OCI-LY3 (cell line): ENCODE results near the gene LYRM1.

Experiments used
- H2AFZ ChIP-seq: fragments of 200-600, 300-600 bp; shearing (Covaris generic); 2 replicates; pipeline ENCODE4 v1.6.0; 2014; ENCODE audit warnings: antibody characterized with exemption, low read depth, low read length
- H3K27ac ChIP-seq: fragments of 200-600, 300-600 bp; sonication (generic); 2 replicates; pipeline ENCODE4 v1.5.1; 2014; ENCODE audit warnings: mild to moderate bottlenecking, low read length, moderate library complexity, mixed read lengths
- H3K27me3 ChIP-seq: fragments of 200-600, 300-600 bp; sonication (generic); 2 replicates; pipeline ENCODE4 v1.6.1; 2014; ENCODE audit warnings: low read depth, low read length, mixed read lengths
- H3K36me3 ChIP-seq: fragments of 200-600, 300-600 bp; sonication (generic); replicated peaks from 2 replicates; pipeline ENCODE3; 2014; ENCODE audit warnings: low read depth, low read length, mixed read lengths
- H3K4me1 ChIP-seq: fragments of 300-600, 200-600 bp; sonication (generic); 2 replicates; pipeline ENCODE4 v1.6.1; 2014; ENCODE audit warnings: low read length, mixed read lengths
- H3K4me2 ChIP-seq: fragments of 200-600, 300-600 bp; sonication (generic); 2 replicates; pipeline ENCODE4 v1.6.1; 2014; ENCODE audit warnings: low read length, mixed read lengths
- H3K4me3 ChIP-seq: fragments of 300-600, 200-600 bp; sonication (generic); 2 replicates; pipeline ENCODE4 v1.5.1; 2014; ENCODE audit warnings: antibody characterized with exemption, mild to moderate bottlenecking, low read length, moderate library complexity
- H3K79me2 ChIP-seq: fragments of 300-600, 200-600 bp; shearing (Covaris generic); 2 replicates; pipeline ENCODE4 v1.6.1; 2014; ENCODE audit warnings: mild to moderate bottlenecking, low read length, mixed read lengths
- H3K9ac ChIP-seq: fragments of 300-600, 200-600 bp; shearing (Covaris generic); 2 replicates; pipeline ENCODE4 v1.6.0; 2014; ENCODE audit warnings: mild to moderate bottlenecking, low read length, moderate library complexity
- H3K9me3 ChIP-seq: fragments of 200-600, 300-600 bp; shearing (Covaris generic); 2 replicates; pipeline ENCODE4 v1.6.1; 2014; ENCODE audit warnings: low read length, mixed read lengths; ENCODE audit not compliant: insufficient read depth
- H4K20me1 ChIP-seq: fragments of 200-600, 300-600 bp; sonication (generic); 2 replicates; pipeline ENCODE4 v1.6.1; 2016; ENCODE audit warnings: low read length, mixed read lengths; ENCODE audit not compliant: insufficient read depth
- EZH2phosphoT487 ChIP-seq: fragments of 200-600 bp; shearing (Covaris generic); IDR thresholded peaks from 2 replicates; pipeline ENCODE4 v1.6.1; 2018; ENCODE audit warnings: antibody characterized with exemption, mixed run types, low read depth
- TF ChIP-seq, protein P1 (sequence below): fragments of 200-600, 300-600 bp; sonication (generic); IDR thresholded peaks from 2 replicates; pipeline ENCODE4 v1.5.1; 2014; ENCODE audit warnings: antibody characterized with exemption, low read length, low read depth

The LYRM1 gene

DNA sequence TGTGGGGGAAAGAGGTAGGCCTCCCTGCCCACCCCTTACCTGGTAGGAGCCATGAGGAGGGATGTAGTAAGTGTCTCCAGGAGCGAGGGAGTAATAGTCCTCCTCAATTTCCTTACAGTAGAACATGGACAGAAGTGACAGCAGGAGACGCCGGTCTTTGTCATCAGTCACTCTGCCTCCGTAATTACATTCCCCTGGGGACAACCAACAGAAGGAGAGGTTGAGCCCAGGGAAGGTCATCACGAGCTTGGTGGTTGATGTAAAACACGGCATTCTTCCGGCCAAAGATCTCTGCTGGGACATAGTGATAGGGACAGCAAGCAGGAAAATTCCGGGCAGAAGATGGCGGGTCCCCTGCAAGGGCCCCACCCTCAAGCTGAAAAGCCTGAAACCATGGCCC, 47.9 kb downstream of the LYRM1 start:
- H3K36me3 ChIP-seq, result no peaks in the 10 kb centered on the region
- H3K9ac ChIP-seq, result no peak overlapping the region
- H3K4me3 ChIP-seq, result no peak overlapping the region
- H2AFZ ChIP-seq, result no peak overlapping the region
- no peak overlapping the region for H3K4me2 ChIP-seq
- no peaks in the 10 kb centered on the region for H3K79me2 ChIP-seq
- H3K27me3 ChIP-seq, result peaks cover 7% of the 10 kb centered on the region
- no peak overlapping the region for H3K27ac ChIP-seq
- H3K4me1 ChIP-seq, result peaks cover 2% of the 10 kb centered on the region; the same call in 1 of the 2 replicates
- no peaks in the 10 kb centered on the region for H3K9me3 ChIP-seq
- TF ChIP-seq EZH2phosphoT487, result no peak
- TF ChIP-seq, protein P1, sequence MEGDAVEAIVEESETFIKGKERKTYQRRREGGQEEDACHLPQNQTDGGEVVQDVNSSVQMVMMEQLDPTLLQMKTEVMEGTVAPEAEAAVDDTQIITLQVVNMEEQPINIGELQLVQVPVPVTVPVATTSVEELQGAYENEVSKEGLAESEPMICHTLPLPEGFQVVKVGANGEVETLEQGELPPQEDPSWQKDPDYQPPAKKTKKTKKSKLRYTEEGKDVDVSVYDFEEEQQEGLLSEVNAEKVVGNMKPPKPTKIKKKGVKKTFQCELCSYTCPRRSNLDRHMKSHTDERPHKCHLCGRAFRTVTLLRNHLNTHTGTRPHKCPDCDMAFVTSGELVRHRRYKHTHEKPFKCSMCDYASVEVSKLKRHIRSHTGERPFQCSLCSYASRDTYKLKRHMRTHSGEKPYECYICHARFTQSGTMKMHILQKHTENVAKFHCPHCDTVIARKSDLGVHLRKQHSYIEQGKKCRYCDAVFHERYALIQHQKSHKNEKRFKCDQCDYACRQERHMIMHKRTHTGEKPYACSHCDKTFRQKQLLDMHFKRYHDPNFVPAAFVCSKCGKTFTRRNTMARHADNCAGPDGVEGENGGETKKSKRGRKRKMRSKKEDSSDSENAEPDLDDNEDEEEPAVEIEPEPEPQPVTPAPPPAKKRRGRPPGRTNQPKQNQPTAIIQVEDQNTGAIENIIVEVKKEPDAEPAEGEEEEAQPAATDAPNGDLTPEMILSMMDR, result no peak
- no peaks in the 10 kb centered on the region for H4K20me1 ChIP-seq

DNA sequence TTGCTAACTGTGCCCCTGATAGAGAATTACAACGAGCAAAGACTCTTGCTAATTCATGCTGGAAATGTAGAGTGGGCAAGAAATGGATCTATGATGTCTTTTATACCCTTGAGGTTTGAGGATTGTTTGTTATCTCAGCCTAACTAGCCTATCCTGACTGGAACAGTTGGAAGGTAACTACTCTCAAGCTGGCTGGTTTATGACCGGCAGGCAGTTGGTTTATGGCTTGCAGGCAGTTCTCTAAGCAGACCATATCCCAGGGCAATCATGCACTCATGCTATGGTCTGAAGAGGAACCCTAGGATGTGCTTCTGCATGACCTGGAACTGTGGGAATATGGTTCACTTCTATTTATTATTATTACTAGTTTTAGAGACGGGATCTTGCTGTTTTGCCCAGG, 49.1 kb downstream of the LYRM1 start:
- peaks cover 4% of the 10 kb centered on the region; the same call in 1 of the 2 replicates for H3K4me1 ChIP-seq
- H3K9ac ChIP-seq, result no peak overlapping the region
- H3K9me3 ChIP-seq, result no peaks in the 10 kb centered on the region
- H3K27ac ChIP-seq, result no peak overlapping the region
- H3K79me2 ChIP-seq, result no peaks in the 10 kb centered on the region
- H3K4me2 ChIP-seq, result no peak overlapping the region
- TF ChIP-seq, protein P1, result no peak
- no peak for TF ChIP-seq EZH2phosphoT487
- H3K27me3 ChIP-seq, result peaks cover 7% of the 10 kb centered on the region
- no peaks in the 10 kb centered on the region for H3K36me3 ChIP-seq
- no peak overlapping the region for H3K4me3 ChIP-seq
- H2AFZ ChIP-seq, result no peak overlapping the region
- H4K20me1 ChIP-seq, result no peaks in the 10 kb centered on the region

DNA sequence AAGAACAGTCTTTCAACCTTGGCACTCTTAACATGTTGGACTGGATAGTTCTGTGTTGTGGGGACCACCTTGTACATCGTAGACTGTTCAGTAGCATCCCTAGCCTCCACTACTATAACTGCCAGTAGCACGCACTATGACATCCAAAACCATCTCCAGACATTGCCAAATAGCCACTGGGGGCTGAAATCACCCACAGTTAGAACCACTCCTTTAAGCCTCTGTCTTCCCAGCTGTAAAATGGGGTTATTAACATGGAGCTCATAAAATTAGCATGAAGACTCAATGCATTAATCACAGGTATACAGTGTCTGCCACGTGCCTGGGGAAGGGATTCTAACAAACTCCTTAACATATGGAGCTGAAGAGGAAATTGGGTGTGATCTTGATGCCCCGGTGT, 49.7 kb downstream of the LYRM1 start:
- H3K27me3 ChIP-seq, result peaks cover 7% of the 10 kb centered on the region
- H3K4me1 ChIP-seq, result 0 out of 2 replicates have a peak, but pooled peaks cover 2% of the 10 kb centered on the region
- no peak overlapping the region for H3K4me2 ChIP-seq
- no peaks in the 10 kb centered on the region for H3K36me3 ChIP-seq
- no peak overlapping the region for H2AFZ ChIP-seq
- H3K79me2 ChIP-seq, result no peaks in the 10 kb centered on the region
- no peaks in the 10 kb centered on the region for H4K20me1 ChIP-seq
- TF ChIP-seq, protein P1, result no peak
- TF ChIP-seq EZH2phosphoT487, result no peak
- H3K4me3 ChIP-seq, result no peak overlapping the region
- no peak overlapping the region for H3K27ac ChIP-seq
- H3K9me3 ChIP-seq, result no peaks in the 10 kb centered on the region
- H3K9ac ChIP-seq, result no peak overlapping the region

DNA sequence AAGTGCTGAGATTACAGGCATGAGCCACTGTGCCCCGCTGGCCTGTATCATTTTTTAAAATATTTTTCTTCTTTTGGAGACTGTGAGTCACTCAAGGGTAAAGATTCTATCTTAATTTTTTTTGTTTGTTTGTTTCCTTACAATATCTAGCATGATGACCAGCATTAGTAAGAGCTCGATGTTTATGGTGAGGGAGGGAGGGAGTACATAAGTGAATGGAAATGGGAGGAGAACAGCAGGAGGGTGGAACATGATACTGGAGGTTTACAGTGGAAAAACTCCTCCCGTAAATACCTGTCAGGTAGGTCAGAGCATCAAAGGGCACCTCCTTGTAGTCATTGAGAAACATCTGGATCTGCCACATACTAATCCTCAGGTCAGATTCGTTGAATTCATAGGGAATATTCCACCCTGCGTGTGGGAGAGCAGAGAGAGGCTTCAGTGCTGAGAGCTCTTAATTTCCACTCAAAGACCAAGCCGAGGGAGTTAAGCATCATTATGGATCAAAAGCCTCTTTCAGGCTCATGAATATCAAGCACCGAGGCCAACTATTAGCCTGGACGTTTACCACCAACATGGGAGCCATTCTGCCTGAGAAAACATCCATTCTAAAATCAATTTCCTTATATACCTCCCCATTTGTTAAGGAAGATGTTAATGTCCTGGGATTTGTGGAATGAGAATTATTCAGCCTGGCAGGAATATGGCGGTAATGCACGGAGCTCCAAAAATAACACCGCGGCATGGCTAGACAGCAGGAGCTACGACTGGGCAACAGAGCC, 51.8 kb downstream of the LYRM1 start:
- Histone ChIP-seq H2AFZ (no peak overlapping the region), H3K27ac (no peak overlapping the region)
- TF ChIP-seq, protein P1, result no peak
- TF ChIP-seq EZH2phosphoT487, result no peak

More for the DNA sequence above, 51.8 kb downstream of the LYRM1 start:
- peaks cover 7% of the 10 kb centered on the region for H3K27me3 ChIP-seq
- no peak overlapping the region for H3K9ac ChIP-seq
- no peak overlapping the region for H3K4me3 ChIP-seq
- no peaks in the 10 kb centered on the region for H3K79me2 ChIP-seq
- H4K20me1 ChIP-seq, result no peaks in the 10 kb centered on the region
- no peaks in the 10 kb centered on the region for H3K36me3 ChIP-seq
- H3K9me3 ChIP-seq, result no peaks in the 10 kb centered on the region
- no peak overlapping the region for H3K4me2 ChIP-seq
- H3K4me1 ChIP-seq, result 0 out of 2 replicates have a peak, but pooled peaks cover 2% of the 10 kb centered on the region
